Natural killer cell (primary cell): ENCODE data around the gene CARTPT. TPM values are rescaled to one million over a fixed set of nuclear protein-coding genes. Genes with fewer than 3 reads are reported as not detected.

ENCODE experiments used
- ATAC-seq, 3 donors: fragments of 150-1000 bp in 2 of 3; fragments of 200-7000 bp in 1 of 3; cut with Tn5 transposase; 1 replicate in 1 of 3; 2 replicates in 2 of 3; pipeline ENCODE4 v1.10.0; 2021; ENCODE audit warnings: mild to moderate bottlenecking in 2 of 3, moderate library complexity in 2 of 3
- DNase-seq, 2 donors: peaks; one replicate each; pipeline versions ENCODE4 v3.0.0 to v3.0.0-alpha.2; 2013 to 2021; ENCODE audit warnings: mixed read lengths in 1 of 2
- H3K27ac ChIP-seq: one replicate; pipeline ENCODE4 v1.5.1; 2013; ENCODE audit warnings: mild to moderate bottlenecking, low read length
- H3K27me3 ChIP-seq: one replicate; pipeline ENCODE4 v1.6.1; 2013; ENCODE audit warnings: low read length; ENCODE audit not compliant: control insufficient read depth, insufficient read depth
- H3K36me3 ChIP-seq: one replicate; pipeline ENCODE4 v1.6.1; 2013; ENCODE audit warnings: low read length; ENCODE audit not compliant: control insufficient read depth, insufficient read depth
- H3K4me1 ChIP-seq: one replicate; pipeline ENCODE4 v1.6.1; 2013; ENCODE audit warnings: low read length; ENCODE audit not compliant: control insufficient read depth, insufficient read depth
- H3K4me3 ChIP-seq: one replicate; pipeline ENCODE4 v1.5.1; 2013; ENCODE audit warnings: low read length
- H3K9me3 ChIP-seq: one replicate; pipeline ENCODE4 v1.6.1; 2013; ENCODE audit warnings: low read length; ENCODE audit not compliant: control insufficient read depth, insufficient read depth
- H3K27ac Mint-ChIP-seq, 2 donors: one replicate each; pipeline ENCODE4 v1.8.0; 2022; ENCODE audit warnings: mild to moderate bottlenecking in 2 of 2, mixed read lengths in 2 of 2, moderate library complexity in 1 of 2
- H3K27me3 Mint-ChIP-seq, 2 donors: one replicate each; pipeline ENCODE4 v1.8.0; 2022; ENCODE audit warnings: low read depth in 2 of 2, mixed read lengths in 2 of 2
- H3K36me3 Mint-ChIP-seq: one replicate; pipeline ENCODE4 v1.8.0; 2022; ENCODE audit warnings: mixed read lengths
- H3K4me1 Mint-ChIP-seq, 2 donors: one replicate each; pipeline ENCODE4 v1.8.0; 2022; ENCODE audit warnings: mixed read lengths in 2 of 2
- H3K4me3 Mint-ChIP-seq: one replicate; pipeline ENCODE4 v1.8.0; 2022; ENCODE audit warnings: mild to moderate bottlenecking, moderate library complexity, mixed read lengths
- H3K9me3 Mint-ChIP-seq, 2 donors: one replicate each; pipeline ENCODE4 v1.8.0; 2022; ENCODE audit warnings: mixed read lengths in 2 of 2
- WGBS: methylation state at CpG from one replicate; pipeline ENCODE4 v1.1.7; 2013; ENCODE audit warnings: missing lambda C conversion rate; ENCODE audit not compliant: insufficient coverage; 5-methylcytosine and 5-hydroxymethylcytosine counted together
- intact Hi-C: fragments of 100-400 bp; cut with micrococcal nuclease; formaldehyde crosslinking; loops from one replicate; pipeline ENCODE4 v1.14.2; 2022
- total RNA-seq, 4 donors: library from RNA; stranded (reverse); fragments of 120-200 nt in 1 of 4; gene quantifications; one replicate each; pipeline versions ENCODE4 v1.2.3 to v1.2.4, GENCODE V29; 2013 to 2022
- TF ChIP-seq, protein P1 (sequence below): fragments of 200-600 bp; IDR thresholded peaks from one replicate; pipeline ENCODE4 v1.8.0; 2022; ENCODE audit warnings: antibody characterized with exemption

CARTPT gene
- total RNA-seq = not detected
- total RNA-seq (2013) = not detected

DNA sequence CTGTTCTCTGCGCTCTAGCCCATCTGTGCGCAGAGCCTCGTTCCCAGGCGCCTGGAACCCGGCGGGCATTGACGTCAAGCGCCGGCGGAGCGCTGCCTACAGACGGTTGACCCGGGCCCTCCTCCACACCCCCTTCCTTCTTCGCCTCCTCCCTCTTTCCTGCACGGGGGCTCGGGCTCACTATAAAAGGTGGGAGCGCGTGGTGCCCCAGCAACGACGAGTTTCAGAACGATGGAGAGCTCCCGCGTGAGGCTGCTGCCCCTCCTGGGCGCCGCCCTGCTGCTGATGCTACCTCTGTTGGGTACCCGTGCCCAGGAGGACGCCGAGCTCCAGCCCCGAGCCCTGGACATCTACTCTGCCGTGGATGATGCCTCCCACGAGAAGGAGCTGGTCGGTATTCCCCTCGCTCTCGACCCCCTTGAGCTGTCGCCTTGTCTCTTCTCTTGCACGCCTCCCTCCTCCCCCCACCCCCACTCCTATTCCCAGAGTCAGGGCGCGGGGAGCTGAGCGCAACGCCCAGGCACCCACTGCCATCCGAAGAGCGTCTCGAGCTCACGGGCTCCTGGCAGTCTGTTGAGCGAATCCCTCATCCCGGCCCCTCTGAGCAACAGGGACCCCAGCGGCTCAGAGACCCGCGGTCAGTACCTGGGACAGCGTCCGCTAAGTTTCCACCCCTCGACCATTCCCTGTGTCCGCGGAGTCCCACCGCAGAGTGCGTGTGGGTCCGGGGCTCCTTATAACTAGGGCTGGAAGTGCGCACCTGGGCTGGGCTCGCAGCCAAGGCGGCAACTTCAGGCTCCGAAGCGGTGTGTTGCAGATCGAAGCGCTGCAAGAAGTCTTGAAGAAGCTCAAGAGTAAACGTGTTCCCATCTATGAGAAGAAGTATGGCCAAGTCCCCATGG, at the start of gene CARTPT:
CARTPT (plus strand) TSS at position 213 of the 902 bp plus-strand sequence; CDS start at position 232, 19 bp downstream.
- H3K27ac ChIP-seq = no peak within 1 kb of the TSS
- H3K4me3 ChIP-seq = no peak within 1 kb of the TSS
- WGBS = 12% methylated on average over 65 of the region's 65 CpGs
- H3K9me3 Mint-ChIP-seq = peaks cover 0 to 3% of the 10 kb centered on the region in 2 donors
- H3K27ac Mint-ChIP-seq = no peak within 1 kb of the TSS
- H3K9me3 ChIP-seq = no peaks in the 10 kb centered on the region
- no peaks in the 10 kb centered on the region for H3K36me3 Mint-ChIP-seq
- TF ChIP-seq, protein P1, sequence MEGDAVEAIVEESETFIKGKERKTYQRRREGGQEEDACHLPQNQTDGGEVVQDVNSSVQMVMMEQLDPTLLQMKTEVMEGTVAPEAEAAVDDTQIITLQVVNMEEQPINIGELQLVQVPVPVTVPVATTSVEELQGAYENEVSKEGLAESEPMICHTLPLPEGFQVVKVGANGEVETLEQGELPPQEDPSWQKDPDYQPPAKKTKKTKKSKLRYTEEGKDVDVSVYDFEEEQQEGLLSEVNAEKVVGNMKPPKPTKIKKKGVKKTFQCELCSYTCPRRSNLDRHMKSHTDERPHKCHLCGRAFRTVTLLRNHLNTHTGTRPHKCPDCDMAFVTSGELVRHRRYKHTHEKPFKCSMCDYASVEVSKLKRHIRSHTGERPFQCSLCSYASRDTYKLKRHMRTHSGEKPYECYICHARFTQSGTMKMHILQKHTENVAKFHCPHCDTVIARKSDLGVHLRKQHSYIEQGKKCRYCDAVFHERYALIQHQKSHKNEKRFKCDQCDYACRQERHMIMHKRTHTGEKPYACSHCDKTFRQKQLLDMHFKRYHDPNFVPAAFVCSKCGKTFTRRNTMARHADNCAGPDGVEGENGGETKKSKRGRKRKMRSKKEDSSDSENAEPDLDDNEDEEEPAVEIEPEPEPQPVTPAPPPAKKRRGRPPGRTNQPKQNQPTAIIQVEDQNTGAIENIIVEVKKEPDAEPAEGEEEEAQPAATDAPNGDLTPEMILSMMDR = no peak
- no peaks in the 10 kb centered on the region for H3K36me3 ChIP-seq
- H3K27me3 ChIP-seq = peaks cover 31% of the 10 kb centered on the region
- H3K27me3 Mint-ChIP-seq = peaks cover 45 to 71% of the 10 kb centered on the region in 2 donors
- no peaks in the 10 kb centered on the region for H3K4me1 ChIP-seq
- no peak for ATAC-seq
- H3K4me1 Mint-ChIP-seq = no peaks in the 10 kb centered on the region
- DNase-seq = no peak
- H3K4me3 Mint-ChIP-seq = no peak within 1 kb of the TSS
- intact Hi-C loops = no loop called here

DNA sequence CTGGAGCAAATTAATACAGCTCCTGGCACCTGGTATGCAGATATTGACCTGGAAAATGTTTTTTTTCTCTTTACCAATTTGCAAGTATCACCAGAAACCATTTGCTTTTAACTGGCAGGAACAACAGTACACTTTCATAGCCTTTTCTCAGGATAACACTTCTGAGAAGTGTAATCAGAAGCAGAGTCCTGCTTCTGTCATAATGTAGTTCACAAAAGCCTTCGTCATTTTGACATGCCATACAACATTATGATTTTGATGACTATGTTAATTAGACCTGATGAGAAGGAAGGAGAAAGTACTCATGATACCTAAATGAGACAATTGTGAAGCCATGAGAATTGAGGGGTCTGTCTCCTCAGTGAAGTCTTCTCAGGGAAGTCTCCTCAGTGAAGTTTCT, 41.1 kb upstream of the CARTPT start:
- Mint-ChIP-seq H3K4me3 (no peak overlapping the region), H3K9me3 (peaks cover 0 to 4% of the 10 kb centered on the region in 2 donors), H3K27ac (no peak overlapping the region), H3K27me3 (peaks cover 39 to 50% of the 10 kb centered on the region in 2 donors), H3K4me1 (no peaks in the 10 kb centered on the region), H3K36me3 (peaks cover 7% of the 10 kb centered on the region)
- Histone ChIP-seq H3K4me1 (no peaks in the 10 kb centered on the region), H3K27me3 (no peaks in the 10 kb centered on the region), H3K36me3 (no peaks in the 10 kb centered on the region), H3K4me3 (no peak overlapping the region), H3K27ac (no peak overlapping the region), H3K9me3 (no peaks in the 10 kb centered on the region)
- intact Hi-C loops = no loop called here
- no peak for DNase-seq
- no peak for ATAC-seq
- WGBS = no CpG with 5 or more reads among the region's 1 CpG
- TF ChIP-seq, protein P1 = no peak

DNA sequence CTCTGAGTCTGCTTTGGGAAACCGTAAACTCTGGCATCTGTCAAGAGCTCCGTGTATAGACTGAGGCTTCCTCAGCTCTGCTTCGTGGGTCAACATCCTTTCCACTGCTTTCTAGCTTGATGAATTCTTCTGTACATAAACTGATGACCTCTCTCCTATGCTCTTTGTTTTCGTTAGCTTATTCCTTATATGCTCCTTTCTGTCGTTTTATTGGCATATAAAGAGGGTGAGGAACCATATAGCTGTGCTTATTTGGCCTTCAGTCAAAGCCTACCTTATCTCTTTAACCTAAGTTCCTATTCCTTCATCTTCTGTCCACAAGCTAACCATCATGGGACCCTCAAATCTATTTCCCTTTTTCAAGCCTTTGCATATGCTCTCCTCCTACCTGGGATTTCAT, 39.4 kb upstream of the CARTPT start:
- H3K27ac Mint-ChIP-seq = no peak overlapping the region
- Histone ChIP-seq H3K27me3 (no peaks in the 10 kb centered on the region), H3K4me1 (no peaks in the 10 kb centered on the region), H3K4me3 (no peak overlapping the region), H3K36me3 (no peaks in the 10 kb centered on the region), H3K9me3 (no peaks in the 10 kb centered on the region), H3K27ac (no peak overlapping the region)
- peaks cover 37 to 38% of the 10 kb centered on the region in 2 donors for H3K27me3 Mint-ChIP-seq
- peaks cover 0 to 4% of the 10 kb centered on the region in 2 donors for H3K9me3 Mint-ChIP-seq
- TF ChIP-seq, protein P1 = no peak
- no peak for ATAC-seq
- 81% methylated on average over 5 of the region's 5 CpGs for WGBS
- intact Hi-C loops = no loop called here
- no peak overlapping the region for H3K4me3 Mint-ChIP-seq
- no peaks in the 10 kb centered on the region for H3K4me1 Mint-ChIP-seq
- H3K36me3 Mint-ChIP-seq = peaks cover 7% of the 10 kb centered on the region
- no peak for DNase-seq
